IMR-90 (cell line): Measurements from ENCODE around the gene BMP7.

ENCODE experiments used
- ELK1 ChIP-seq: fragments of 150-350 bp; IDR thresholded peaks from 2 replicates; pipeline ENCODE4 v1.6.1; 2016; ENCODE audit warnings: low read depth, mild to moderate bottlenecking, low read length, moderate library complexity, borderline replicate concordance
- MAFK ChIP-seq: IDR thresholded peaks from 2 replicates; pipeline ENCODE4 v1.6.1; 2012; ENCODE audit warnings: low read depth, low read length, improper control_type of control experiment
- NFE2L2 ChIP-seq: fragments of 150-350 bp; IDR thresholded peaks from 2 replicates; pipeline ENCODE4 v1.6.1; 2016; ENCODE audit warnings: low read depth, mild to moderate bottlenecking, low read length
- POLR2A ChIP-seq: IDR thresholded peaks from 2 replicates; pipeline ENCODE4 v1.6.1; 2012; ENCODE audit warnings: mild to moderate bottlenecking, low read depth, low read length
- RAD21 ChIP-seq: IDR thresholded peaks from 2 replicates; pipeline ENCODE4 v1.6.1; 2012; ENCODE audit warnings: low read length, improper control_type of control experiment
- RCOR1 ChIP-seq: IDR thresholded peaks from 2 replicates; pipeline ENCODE4 v1.6.1; 2012; ENCODE audit warnings: mild to moderate bottlenecking, low read length, improper control_type of control experiment; ENCODE audit not compliant: insufficient replicate concordance
- SMC3 ChIP-seq: fragments of 150-350 bp; IDR thresholded peaks from 2 replicates; pipeline ENCODE4 v1.6.1; 2016; ENCODE audit warnings: low read depth, mild to moderate bottlenecking, antibody characterized with exemption, low read length, moderate library complexity
- TF ChIP-seq, protein P1 (sequence below): conservative IDR thresholded peaks from 2 replicates; pipeline ENCODE4 v1.5.1; 2012; ENCODE audit warnings: mild to moderate bottlenecking, low read depth, low read length, improper control_type of control experiment
- TF ChIP-seq, protein P2 (sequence below): fragments of 150-350 bp; IDR thresholded peaks from 2 replicates; pipeline ENCODE4 v1.6.1; 2017; ENCODE audit warnings: mild to moderate bottlenecking, antibody characterized with exemption, low read length, low read depth

DNA sequence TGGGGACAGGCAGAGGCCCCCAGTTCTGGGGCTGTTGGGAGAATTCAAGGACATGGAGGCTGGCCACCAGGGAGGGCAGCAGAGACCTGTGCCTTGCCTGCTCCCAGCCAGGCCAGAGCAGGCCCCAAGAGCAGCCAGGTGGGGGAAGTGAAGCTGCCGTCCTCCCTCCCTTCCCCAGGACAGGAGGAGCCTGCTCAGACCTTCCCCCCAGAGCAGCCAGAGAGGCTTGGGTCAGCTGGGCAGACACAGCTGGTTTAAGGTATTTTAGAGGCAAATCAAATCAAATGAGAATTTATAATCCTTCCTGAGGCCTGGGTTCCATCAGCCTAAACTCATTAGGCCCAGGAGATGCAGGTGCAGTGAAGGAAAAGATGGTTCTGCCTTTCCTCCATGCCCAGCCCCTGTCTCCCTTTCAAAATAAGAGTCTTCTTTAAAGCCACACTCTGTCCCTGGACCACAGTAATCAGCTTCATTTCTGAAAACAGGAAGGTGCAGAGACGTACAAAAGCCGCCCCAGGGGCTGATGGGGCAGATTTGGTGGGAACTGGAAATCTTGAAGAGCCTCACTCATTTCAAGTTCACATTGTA, 21.7 kb downstream of the BMP7 start:
- TF ChIP-seq, protein P1, sequence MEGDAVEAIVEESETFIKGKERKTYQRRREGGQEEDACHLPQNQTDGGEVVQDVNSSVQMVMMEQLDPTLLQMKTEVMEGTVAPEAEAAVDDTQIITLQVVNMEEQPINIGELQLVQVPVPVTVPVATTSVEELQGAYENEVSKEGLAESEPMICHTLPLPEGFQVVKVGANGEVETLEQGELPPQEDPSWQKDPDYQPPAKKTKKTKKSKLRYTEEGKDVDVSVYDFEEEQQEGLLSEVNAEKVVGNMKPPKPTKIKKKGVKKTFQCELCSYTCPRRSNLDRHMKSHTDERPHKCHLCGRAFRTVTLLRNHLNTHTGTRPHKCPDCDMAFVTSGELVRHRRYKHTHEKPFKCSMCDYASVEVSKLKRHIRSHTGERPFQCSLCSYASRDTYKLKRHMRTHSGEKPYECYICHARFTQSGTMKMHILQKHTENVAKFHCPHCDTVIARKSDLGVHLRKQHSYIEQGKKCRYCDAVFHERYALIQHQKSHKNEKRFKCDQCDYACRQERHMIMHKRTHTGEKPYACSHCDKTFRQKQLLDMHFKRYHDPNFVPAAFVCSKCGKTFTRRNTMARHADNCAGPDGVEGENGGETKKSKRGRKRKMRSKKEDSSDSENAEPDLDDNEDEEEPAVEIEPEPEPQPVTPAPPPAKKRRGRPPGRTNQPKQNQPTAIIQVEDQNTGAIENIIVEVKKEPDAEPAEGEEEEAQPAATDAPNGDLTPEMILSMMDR: no peak
- TF ChIP-seq POLR2A (no peak), ELK1 (no peak), MAFK (no peak), SMC3 (no peak), RCOR1 (no peak), NFE2L2 (no peak), RAD21 (no peak)
- TF ChIP-seq, protein P2, sequence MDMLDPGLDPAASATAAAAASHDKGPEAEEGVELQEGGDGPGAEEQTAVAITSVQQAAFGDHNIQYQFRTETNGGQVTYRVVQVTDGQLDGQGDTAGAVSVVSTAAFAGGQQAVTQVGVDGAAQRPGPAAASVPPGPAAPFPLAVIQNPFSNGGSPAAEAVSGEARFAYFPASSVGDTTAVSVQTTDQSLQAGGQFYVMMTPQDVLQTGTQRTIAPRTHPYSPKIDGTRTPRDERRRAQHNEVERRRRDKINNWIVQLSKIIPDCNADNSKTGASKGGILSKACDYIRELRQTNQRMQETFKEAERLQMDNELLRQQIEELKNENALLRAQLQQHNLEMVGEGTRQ: no peak
